IPS DF 6.9 (cell line): ENCODE measurements around the gene DSE.

Experiments
- DNase-seq: peaks from one replicate; pipeline ENCODE4 v3.0.0-alpha.2; 2013; ENCODE audit warnings: low read depth, low spot score
- H3K27ac ChIP-seq: one replicate; pipeline ENCODE4 v1.5.1; 2013; ENCODE audit warnings: low read length, control low read depth
- H3K27me3 ChIP-seq: 2 replicates; pipeline ENCODE4 v1.6.1; 2013; ENCODE audit warnings: mild to moderate bottlenecking, low read length; ENCODE audit not compliant: control insufficient read depth, insufficient read depth
- H3K36me3 ChIP-seq: 2 replicates; pipeline ENCODE4 v1.6.1; 2013; ENCODE audit warnings: low read length; ENCODE audit not compliant: control insufficient read depth, insufficient read depth
- H3K4me1 ChIP-seq: 2 replicates; pipeline ENCODE4 v1.6.1; 2013; ENCODE audit warnings: low read length; ENCODE audit not compliant: control insufficient read depth, insufficient read depth
- H3K4me3 ChIP-seq: 2 replicates; pipeline ENCODE4 v1.5.1; 2013; ENCODE audit warnings: mild to moderate bottlenecking, low read length
- H3K9me3 ChIP-seq: 2 replicates; pipeline ENCODE4 v1.6.1; 2013; ENCODE audit warnings: low read length, inconsistent platforms; ENCODE audit not compliant: control insufficient read depth, insufficient read depth
- WGBS: extraction: QIAGEN DNeasy Blood & Tissue Kit; methylation state at CpG from one replicate; pipeline ENCODE4 v1.1.7; 2013; ENCODE audit warnings: mixed read lengths, missing lambda C conversion rate; ENCODE audit not compliant: insufficient read length, insufficient coverage; 5-methylcytosine and 5-hydroxymethylcytosine counted together

Gene DSE

GRCh38 chr6:116429111-116429510 is 58.4 kb downstream of the DSE start:
- Histone ChIP-seq H3K27ac (no peak overlapping the region), H3K36me3 (peaks cover 3% of the 10 kb centered on the region; the same call in 1 of the 2 replicates), H3K9me3 (no peaks in the 10 kb centered on the region), H3K27me3 (no peaks in the 10 kb centered on the region), H3K4me3 (no peak overlapping the region), H3K4me1 (peaks cover 2% of the 10 kb centered on the region; the same call in 1 of the 2 replicates)
- no peak for DNase-seq
- no CpG with 5 or more reads among the region's 2 CpGs for WGBS

DNA sequence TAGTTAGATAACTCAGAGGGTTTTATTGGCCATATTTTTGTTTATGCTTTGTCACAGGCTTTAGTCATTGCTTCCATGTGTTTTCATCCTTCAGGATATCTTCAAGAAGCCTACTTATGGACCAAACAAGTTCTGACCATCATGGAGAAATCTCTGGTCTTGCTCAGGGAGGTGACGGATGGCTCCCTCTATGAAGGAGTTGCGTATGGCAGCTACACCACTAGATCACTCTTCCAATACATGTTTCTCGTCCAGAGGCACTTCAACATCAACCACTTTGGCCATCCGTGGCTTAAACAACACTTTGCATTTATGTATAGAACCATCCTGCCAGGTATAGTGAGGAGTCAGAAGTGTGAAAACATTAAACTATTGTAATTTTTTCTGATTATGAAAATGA is 60.1 kb downstream of the DSE start:
- H3K4me3 ChIP-seq: no peak overlapping the region
- H3K9me3 ChIP-seq: no peaks in the 10 kb centered on the region
- no peak for DNase-seq
- H3K4me1 ChIP-seq: peaks cover 2% of the 10 kb centered on the region; the same call in 1 of the 2 replicates
- no peaks in the 10 kb centered on the region for H3K27me3 ChIP-seq
- H3K36me3 ChIP-seq: peaks cover 3% of the 10 kb centered on the region; the same call in 1 of the 2 replicates
- no CpG with 5 or more reads among the region's 4 CpGs for WGBS
- H3K27ac ChIP-seq: no peak overlapping the region

- peak; percentile 31 for DNase-seq
- H3K4me3 ChIP-seq: no peak overlapping the region
Measured at GRCh38 chr6:116431964-116432595, 61.3 kb downstream of the DSE start.

GRCh38 chr6:116433206-116433712 is 62.5 kb downstream of the DSE start:
- Histone ChIP-seq H3K27ac (no peak overlapping the region), H3K36me3 (no peaks in the 10 kb centered on the region), H3K27me3 (no peaks in the 10 kb centered on the region), H3K9me3 (no peaks in the 10 kb centered on the region), H3K4me1 (peaks cover 2% of the 10 kb centered on the region; the same call in 1 of the 2 replicates), H3K4me3 (no peak overlapping the region)
- WGBS: no CpG with 5 or more reads among the region's 4 CpGs
- no peak for DNase-seq

More at GRCh38 chr6:116431964-116432595, 61.3 kb downstream of the DSE start:
- Histone ChIP-seq H3K9me3 (no peaks in the 10 kb centered on the region), H3K27me3 (no peaks in the 10 kb centered on the region), H3K27ac (no peak overlapping the region), H3K4me1 (peaks cover 2% of the 10 kb centered on the region; the same call in 1 of the 2 replicates), H3K36me3 (no peaks in the 10 kb centered on the region)

GRCh38 chr6:116434056-116434725 is 63.4 kb downstream of the DSE start:
- peaks cover 2% of the 10 kb centered on the region; the same call in 1 of the 2 replicates for H3K4me1 ChIP-seq
- DNase-seq: no peak
- no CpG with 5 or more reads among the region's 1 CpG for WGBS
- no peaks in the 10 kb centered on the region for H3K36me3 ChIP-seq
- no peak overlapping the region for H3K4me3 ChIP-seq
- no peaks in the 10 kb centered on the region for H3K27me3 ChIP-seq
- no peaks in the 10 kb centered on the region for H3K9me3 ChIP-seq
- no peak overlapping the region for H3K27ac ChIP-seq

- no peaks in the 10 kb centered on the region for H3K9me3 ChIP-seq
- H3K4me3 ChIP-seq: no peak overlapping the region
- H3K27me3 ChIP-seq: no peaks in the 10 kb centered on the region
- H3K4me1 ChIP-seq: peaks cover 2% of the 10 kb centered on the region; the same call in 1 of the 2 replicates
- WGBS: no CpG with 5 or more reads among the region's 7 CpGs
- no peaks in the 10 kb centered on the region for H3K36me3 ChIP-seq
- no peak for DNase-seq
- no peak overlapping the region for H3K27ac ChIP-seq
Measured at GRCh38 chr6:116436586-116436985, 65.8 kb downstream of the DSE start.

GRCh38 chr6:116437656-116438055 is 66.9 kb downstream of the DSE start:
- Histone ChIP-seq H3K27me3 (no peaks in the 10 kb centered on the region), H3K4me3 (no peak overlapping the region), H3K27ac (no peak overlapping the region), H3K4me1 (peaks cover 6% of the 10 kb centered on the region), H3K9me3 (no peaks in the 10 kb centered on the region; the same call in 1 of the 2 replicates), H3K36me3 (no peaks in the 10 kb centered on the region)
- DNase-seq: no peak

DNA sequence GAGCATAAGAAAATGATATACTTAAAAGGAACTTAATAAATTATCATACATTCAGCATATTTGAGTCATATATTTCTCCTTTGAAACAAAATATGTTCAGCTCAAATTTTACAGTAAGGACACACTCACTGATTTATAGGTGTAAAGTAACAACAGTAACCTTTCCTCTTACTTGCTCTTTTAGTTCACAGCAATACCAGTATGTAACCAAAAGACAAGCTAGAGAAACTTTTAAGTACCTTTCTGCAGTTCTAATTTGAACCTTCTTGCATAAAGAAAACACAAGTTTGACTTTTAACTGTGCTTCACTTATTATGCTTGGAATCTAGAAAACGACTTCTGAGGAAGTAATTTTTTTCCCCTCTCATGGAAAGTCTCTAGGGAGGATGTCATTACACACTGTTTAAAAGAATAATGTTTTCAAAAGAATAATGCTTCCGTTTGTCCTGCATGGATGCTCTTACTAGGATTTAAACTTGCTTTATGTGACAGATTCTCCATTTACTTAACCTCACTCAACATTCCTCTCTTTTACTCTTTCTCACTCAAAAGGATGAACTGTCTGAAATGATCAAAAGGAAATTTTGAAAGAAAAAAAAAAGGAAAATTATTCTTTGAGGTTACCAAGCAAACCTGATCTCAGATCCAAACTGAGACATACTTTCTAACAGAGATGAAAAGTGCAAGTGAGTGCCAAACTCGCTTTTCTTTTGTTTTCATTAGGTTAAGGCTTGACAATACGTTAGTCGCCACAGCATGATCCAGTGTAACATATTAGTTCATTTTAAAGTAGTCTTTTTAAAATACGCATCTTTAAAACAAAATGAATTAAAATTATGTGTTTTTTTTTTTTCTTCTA is 68.1 kb downstream of the DSE start:
- Histone ChIP-seq H3K4me3 (no peak overlapping the region), H3K27ac (no peak overlapping the region), H3K36me3 (no peaks in the 10 kb centered on the region), H3K9me3 (no peaks in the 10 kb centered on the region; the same call in 1 of the 2 replicates), H3K4me1 (peaks cover 4% of the 10 kb centered on the region), H3K27me3 (no peaks in the 10 kb centered on the region)
- DNase-seq: no peak
- WGBS: no CpG with 5 or more reads among the region's 6 CpGs

- Histone ChIP-seq H3K36me3 (no peaks in the 10 kb centered on the region), H3K4me1 (peaks cover 4% of the 10 kb centered on the region), H3K4me3 (no peak overlapping the region), H3K27ac (no peak overlapping the region), H3K9me3 (no peaks in the 10 kb centered on the region; the same call in 1 of the 2 replicates), H3K27me3 (no peaks in the 10 kb centered on the region)
- no CpG with 5 or more reads among the region's 1 CpG for WGBS
- DNase-seq: no peak
Measured at GRCh38 chr6:116439522-116440051, 68.8 kb downstream of the DSE start.

DNA sequence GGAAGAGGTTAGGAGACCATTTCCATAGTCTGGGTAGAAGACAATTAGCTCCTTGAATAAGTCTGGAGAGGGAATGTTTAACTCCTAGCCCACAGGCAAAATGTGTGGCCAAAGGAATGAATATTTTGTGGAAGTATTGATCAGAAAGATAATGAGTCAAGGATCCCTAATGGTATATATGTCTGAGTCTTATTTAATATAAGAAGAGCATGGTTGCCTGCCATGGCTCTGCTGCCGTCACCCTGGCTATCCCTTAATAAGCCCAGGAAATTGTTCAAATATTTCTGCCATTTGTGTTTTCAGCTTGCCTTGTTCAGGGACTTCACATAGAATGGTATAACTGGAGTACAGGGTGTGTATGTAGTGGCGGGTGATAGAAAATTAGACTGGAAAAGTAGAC is 72.4 kb downstream of the DSE start:
- no peak overlapping the region for H3K4me3 ChIP-seq
- no peak for DNase-seq
- no peaks in the 10 kb centered on the region for H3K27me3 ChIP-seq
- peaks cover 4% of the 10 kb centered on the region for H3K4me1 ChIP-seq
- WGBS: no CpG with 5 or more reads among the region's 2 CpGs
- no peaks in the 10 kb centered on the region; the same call in 1 of the 2 replicates for H3K9me3 ChIP-seq
- H3K36me3 ChIP-seq: no peaks in the 10 kb centered on the region
- no peak overlapping the region for H3K27ac ChIP-seq
